Measurements from ENCODE around the gene PWWP2A.
A peak's percentile ranks its signal among the peaks of the same experiment; 100 is the strongest.
"Not testable (repeated sequence)": the region's sequence is repeated elsewhere in the genome, so short reads cannot be mapped to it uniquely, and the experiment has no call there.

Gene PWWP2A

GRCh38 chr5:160119142-160119904 is at the start of gene PWWP2A:
PWWP2A (minus strand) TSS chr5:160119450; CDS start chr5:160119388, 62 bp downstream.
- peak; percentile 98 for DNase-seq

DNA sequence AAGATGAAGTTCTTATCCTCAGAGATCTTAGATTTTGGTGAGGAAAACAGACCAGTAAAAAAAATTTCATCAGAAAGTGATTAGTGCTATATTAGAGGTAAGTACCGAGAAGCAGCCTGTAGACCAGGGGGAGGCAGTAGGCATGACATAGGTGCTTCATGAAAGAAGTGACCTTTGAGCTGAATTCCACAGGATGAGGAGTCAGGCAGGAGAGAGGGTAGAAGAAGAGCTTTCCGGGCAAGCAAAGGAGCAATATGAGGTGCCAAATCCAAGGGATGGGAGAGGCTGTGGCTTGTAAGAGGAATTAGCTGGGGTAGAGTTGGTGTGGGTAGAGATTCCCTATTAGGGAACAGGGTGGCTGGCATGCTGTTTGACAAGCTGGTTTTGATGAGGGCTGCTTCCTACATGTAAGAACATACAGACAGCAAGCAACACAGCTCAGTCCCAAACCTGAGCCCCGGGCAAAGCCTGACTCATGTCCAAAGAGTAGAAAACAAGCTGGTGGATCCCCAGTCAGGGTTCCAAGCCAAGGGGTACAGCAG is 48.4 kb upstream of the PWWP2A start:
- no peak for DNase-seq

- DNase-seq, result no peak
Observed at GRCh38 chr5:160166973-160167623, 47.8 kb upstream of the PWWP2A start.

- no peak for DNase-seq
Observed at GRCh38 chr5:160166069-160166972, 47.1 kb upstream of the PWWP2A start.

DNA sequence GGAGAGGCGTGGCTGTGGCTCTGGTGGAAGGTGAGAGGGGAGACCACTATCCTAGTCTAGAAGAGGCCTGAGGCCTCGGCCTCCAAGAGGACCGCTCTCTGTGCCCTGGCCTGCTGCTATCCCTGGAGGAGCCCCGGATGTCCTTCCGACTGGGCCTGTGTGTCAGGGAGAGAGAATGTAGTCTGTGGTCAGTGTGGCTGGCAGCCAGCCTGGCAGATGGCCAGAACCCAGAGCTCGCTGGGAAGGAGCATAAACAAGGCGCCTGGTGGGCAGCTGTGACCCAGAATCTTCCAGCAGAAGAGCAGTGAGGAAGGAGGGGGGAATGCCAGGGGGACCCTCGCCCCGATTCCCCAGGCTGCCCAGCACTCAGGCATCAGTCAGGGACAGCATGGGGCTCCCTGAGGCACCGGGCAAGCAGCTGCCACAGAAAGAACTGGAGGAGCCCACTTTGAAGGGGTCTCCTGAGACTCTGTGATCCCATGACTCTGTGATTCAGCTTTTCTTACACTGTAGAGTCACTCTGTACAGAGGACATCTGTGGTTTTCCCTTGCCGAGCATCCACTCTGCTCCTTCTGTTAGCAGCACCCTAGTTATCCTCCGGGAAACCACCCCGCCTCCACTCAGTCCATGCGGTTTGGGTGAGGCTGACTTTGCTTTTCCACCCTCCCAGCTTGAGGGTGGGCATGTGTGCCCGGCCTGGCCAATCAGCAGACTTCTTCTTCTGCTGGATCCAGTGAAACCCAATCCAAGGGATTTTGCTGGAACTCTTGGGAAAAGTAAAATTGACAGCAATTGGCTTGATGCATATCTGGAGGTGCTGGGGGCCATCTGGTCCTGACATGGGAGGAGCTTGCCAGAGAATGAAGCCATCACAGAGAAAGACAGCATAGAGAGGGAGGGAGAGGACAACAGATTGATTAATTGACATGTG is 46.2 kb upstream of the PWWP2A start:
- DNase-seq, result peak; percentile 87

DNA sequence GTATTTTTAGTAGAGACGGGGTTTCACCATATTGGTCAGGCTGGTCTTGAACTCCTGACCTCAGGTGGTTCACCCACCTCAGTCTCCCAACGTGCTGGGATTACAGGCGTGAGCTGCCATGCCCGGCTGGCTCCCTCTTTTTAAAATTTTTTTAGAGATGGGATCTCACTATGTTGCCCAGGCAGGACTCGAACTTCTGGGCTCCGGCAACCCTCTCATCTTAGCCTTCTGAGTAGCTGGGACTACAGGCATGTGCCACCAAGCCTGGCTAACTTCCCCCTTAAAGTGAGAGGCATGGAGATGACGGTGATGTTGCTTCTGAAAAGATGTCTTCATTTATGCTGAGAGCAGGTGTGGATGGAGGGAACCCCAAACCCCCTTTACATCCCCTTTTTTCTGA is 43.7 kb upstream of the PWWP2A start:
- no peak for DNase-seq

DNA sequence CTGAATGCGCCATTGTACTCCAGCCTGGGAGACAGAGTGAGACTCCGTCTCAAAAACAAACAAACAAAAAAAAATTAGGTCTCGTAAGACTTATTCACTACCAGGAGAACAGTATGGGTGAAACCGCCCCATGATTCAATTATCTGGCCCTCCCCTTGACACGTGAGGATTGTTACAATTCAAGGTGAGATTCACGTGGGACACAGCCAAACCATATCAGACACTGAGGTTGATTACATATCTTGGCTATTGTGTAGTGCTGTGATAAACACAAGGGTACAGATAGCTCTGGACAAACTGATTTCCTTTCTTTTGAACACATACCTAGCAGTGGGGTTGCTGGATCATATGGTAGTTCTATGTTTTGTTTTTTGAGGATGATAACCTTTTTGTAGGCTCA is 42.4 kb upstream of the PWWP2A start:
- DNase-seq, result no peak

DNA sequence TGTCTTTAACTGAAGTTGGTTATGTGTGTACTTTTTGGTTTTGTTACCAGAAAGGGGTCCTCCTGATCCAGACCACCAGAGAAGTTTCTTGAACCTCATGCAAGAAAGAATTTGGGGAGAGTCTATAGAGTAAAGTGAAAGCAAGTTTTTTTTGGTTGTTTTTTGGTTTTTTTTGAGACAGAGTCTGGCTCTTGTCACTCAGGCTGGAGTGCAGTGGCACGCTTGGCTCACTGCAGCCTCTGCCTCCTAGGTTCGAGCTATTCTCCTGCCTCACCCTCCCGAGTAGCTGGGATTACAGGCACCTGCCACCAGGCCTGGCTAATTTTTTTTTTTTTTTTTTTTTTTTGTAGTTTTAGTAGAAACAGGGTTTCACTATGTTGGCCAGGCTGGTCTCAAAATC is 41.6 kb upstream of the PWWP2A start:
- not testable (repeated sequence) for DNase-seq

GRCh38 chr5:160159991-160160792 is 40.9 kb upstream of the PWWP2A start:
- no peak for DNase-seq

- no peak for DNase-seq
Observed at GRCh38 chr5:160158087-160158486, 38.8 kb upstream of the PWWP2A start.

- no peak for DNase-seq
Observed at GRCh38 chr5:160155017-160155750, 35.9 kb upstream of the PWWP2A start.

GRCh38 chr5:160152901-160153300 is 33.7 kb upstream of the PWWP2A start:
- DNase-seq, result no peak

- DNase-seq, result no peak
Observed at GRCh38 chr5:160152287-160152686, 33.0 kb upstream of the PWWP2A start.

DNA sequence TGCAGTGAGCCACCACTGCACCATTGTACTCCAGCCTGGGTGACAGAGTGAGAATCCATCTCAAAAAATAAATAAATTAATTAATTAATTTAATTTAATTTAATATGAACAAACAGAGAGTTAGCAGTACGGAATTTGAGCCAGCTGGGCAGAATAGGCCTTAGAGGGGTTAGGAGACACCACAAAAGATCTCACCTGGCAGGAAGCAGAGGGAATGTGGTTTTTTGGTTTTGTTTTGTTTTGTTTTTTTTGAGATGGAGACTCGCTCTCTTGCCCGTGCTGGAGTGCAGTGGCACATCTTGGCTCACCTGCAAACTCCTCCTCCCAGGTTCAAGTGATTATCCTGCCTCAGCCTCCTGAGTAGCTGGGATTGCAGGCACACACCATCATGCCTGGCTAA is 31.8 kb upstream of the PWWP2A start:
- DNase-seq, result no peak

- DNase-seq, result no peak
Observed at GRCh38 chr5:160150381-160150780, 31.1 kb upstream of the PWWP2A start.

DNA sequence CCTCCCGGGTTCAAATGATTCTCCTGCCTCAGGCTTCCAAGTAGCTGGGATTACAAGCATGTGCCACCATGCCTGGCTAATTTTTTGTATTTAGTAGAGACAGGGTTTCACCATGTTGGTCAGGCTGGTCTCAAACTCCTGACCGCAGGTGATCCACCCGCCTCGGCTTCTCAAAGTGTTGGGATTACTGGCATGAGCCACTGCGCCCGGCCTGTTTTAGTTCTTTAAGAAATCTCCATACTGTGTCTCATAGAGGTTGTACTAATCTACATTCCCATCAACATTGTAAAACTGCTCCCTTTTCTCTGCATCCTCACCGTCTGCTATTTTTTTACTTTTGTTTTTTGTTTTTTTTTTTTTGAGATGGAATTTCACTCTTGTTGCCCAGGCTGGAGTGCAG is 25.2 kb upstream of the PWWP2A start:
- not testable (repeated sequence) for DNase-seq

- no peak for DNase-seq
Observed at GRCh38 chr5:160134332-160134731, 15.1 kb upstream of the PWWP2A start.

- DNase-seq, result no peak
Observed at GRCh38 chr5:160133918-160134304, 14.7 kb upstream of the PWWP2A start.

- DNase-seq, result no peak
Observed at GRCh38 chr5:160133071-160133917, 14.0 kb upstream of the PWWP2A start.
